Measurements from ENCODE around the gene RMI1. TPM values are rescaled to one million over a fixed set of nuclear protein-coding genes. Genes with fewer than 3 reads are reported as not detected.
A peak's percentile ranks its signal among the peaks of the same experiment; 100 is the strongest.
"Not testable (repeated sequence)": the region's sequence is repeated elsewhere in the genome, so short reads cannot be mapped to it uniquely, and the experiment has no call there.

Gene RMI1
- total RNA-seq, 1 donor: 7.8 TPM

DNA sequence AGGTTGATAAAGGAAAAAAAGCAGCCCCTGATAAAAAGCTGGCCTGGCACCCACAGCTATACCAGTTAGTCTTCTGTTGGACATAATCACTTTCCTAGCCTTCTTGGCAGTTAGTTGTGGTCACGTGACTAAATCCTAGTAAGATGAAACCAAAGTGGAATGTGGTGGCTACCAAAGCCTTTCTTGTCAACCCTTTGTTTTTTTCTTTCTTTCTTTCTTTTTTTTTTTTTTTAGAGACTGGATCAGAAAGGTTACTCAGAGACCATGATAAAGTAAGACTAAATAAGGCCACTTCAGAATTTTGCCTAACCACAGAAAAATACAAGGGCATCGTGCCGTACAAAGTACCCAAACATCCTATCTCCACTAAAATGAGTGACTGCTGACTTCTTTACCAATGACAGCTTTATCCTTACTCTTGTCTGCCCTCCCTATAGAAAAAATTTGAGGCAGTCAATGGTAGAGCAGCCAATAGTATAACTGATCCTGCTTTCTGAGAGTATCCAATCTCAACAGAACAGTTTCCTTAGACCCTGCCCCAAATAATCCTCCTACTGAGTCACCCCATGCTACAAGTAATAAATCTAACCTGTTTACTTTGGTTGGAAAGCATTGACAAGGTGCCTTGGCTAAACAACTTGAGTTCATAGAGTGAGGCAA is 45.2 kb upstream of the RMI1 start:
- TF ChIP-seq, protein P1, sequence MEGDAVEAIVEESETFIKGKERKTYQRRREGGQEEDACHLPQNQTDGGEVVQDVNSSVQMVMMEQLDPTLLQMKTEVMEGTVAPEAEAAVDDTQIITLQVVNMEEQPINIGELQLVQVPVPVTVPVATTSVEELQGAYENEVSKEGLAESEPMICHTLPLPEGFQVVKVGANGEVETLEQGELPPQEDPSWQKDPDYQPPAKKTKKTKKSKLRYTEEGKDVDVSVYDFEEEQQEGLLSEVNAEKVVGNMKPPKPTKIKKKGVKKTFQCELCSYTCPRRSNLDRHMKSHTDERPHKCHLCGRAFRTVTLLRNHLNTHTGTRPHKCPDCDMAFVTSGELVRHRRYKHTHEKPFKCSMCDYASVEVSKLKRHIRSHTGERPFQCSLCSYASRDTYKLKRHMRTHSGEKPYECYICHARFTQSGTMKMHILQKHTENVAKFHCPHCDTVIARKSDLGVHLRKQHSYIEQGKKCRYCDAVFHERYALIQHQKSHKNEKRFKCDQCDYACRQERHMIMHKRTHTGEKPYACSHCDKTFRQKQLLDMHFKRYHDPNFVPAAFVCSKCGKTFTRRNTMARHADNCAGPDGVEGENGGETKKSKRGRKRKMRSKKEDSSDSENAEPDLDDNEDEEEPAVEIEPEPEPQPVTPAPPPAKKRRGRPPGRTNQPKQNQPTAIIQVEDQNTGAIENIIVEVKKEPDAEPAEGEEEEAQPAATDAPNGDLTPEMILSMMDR (IDR thresholded peaks at IDR 0.05; ENCODE audit: insufficient read depth, low read depth, low read length): no peak
- peak; percentile 54 for DNase-seq (ENCODE audit: low read depth)
- no peak overlapping the region for H3K4me3 ChIP-seq (ENCODE audit: low read depth, low read length)

DNA sequence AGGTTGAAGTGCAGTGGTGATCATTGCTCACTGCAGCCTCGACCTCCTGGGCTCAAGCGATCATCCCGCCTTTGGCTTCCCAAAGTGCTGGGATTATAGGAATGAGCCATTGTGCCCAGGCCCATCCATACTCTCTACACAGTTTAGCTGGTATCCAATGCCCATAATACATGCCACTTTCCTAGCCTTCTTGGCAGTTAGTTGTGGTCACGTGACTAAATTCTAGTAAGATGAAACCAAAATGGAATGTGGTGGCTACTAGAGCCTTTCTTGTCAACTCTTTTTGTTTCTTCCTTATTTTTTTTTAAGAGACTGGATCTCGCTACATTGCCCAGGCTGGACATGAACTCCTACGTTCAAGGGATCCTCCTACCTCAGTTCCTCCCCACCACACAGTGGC is 44.1 kb upstream of the RMI1 start:
- DNase-seq (ENCODE audit: low read depth): no peak
- TF ChIP-seq, protein P1 (IDR thresholded peaks at IDR 0.05; ENCODE audit: insufficient read depth, low read depth, low read length): no peak
- H3K4me3 ChIP-seq (ENCODE audit: low read depth, low read length): no peak overlapping the region

DNA sequence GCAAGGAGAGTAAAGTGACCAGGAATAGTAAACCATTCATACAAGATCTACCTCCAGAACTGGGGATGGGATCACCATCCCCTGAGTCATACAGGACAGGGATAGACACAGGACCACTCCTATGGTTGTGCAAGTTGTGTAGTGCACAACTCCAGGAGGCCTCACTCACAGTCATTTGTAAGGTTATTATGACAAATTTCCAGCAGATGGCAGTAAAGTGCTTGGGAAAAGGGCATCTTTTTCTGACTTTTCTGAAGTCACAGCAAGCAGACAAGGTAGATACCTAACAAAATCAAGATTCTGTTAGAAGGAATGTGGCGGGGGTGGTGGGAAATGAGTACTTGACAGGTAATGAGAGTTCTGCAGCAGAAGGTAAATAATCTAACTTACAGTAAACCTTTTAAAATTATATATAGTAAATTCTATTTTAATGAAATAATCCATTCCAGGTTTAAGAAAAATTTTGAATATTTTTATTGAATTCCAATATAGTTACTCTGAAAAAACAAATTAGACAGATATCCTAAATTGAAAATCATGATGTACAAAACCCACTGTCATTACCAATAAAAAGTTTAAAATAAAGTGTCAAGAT is 42.6 kb upstream of the RMI1 start:
- TF ChIP-seq, protein P1 (IDR thresholded peaks at IDR 0.05; ENCODE audit: insufficient read depth, low read depth, low read length): peak; percentile 61
- no peak overlapping the region for H3K4me3 ChIP-seq (ENCODE audit: low read depth, low read length)
- peak; percentile 74 for DNase-seq (ENCODE audit: low read depth)

DNA sequence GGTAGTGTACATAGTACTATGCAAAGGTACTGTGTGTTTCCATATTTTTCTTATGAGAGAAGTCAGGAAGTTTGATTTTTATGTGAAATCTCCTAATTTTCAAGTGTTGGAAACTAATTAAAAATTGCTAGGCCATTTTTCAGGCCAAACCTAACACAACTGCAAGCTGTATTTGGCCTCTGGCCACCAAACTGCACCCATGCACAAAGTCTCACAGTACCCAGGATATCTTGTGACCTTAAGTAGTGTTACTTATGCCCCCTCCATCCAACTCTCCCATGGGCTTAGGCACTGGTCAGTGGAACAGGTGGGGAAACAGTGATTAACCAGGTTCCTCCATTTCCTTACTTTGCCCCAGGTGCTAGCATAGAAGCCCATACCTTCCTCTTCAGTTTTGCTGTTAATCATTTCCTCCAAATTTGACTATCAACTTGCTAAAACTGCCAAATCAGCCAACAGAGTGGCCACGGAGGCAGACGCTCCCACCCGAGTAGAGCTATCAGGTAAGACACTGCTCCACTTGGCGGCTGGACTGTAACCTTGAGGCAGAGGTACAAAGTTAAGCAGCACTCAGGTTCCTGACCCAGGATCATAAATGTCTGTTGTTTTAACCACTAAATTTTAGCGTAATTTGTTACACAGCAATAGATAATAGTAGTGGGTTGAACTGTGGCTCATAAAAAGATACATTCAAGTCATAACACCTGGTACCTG is 39.9 kb upstream of the RMI1 start:
- no peak overlapping the region for H3K4me3 ChIP-seq (ENCODE audit: low read depth, low read length)
- no peak for DNase-seq (ENCODE audit: low read depth)

DNA sequence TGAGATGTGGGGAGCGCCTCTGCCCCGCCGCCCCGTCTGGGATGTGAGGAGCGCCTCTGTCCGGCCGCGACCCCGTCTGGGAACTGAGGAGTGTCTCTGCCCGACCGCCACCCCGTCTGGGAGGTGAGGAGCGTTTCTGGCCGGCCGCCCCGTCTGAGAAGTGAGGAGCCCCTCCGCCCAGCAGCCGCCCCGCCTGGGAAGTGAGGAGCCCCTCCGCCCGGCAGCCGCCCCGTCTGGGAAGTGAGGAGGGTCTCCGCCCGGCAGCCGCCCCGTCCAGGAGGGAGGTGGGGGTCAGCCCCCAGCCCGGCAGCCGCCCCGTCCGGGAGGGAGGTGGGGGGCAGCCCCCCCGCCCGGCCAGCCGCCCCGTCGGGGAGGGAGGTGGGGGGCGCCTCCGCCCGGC is 32.5 kb upstream of the RMI1 start:
- DNase-seq (ENCODE audit: low read depth); H3K4me3 ChIP-seq (ENCODE audit: low read depth, low read length): not testable (repeated sequence)

More for the DNA sequence above, 39.9 kb upstream of the RMI1 start:
- TF ChIP-seq, protein P1 (IDR thresholded peaks at IDR 0.05; ENCODE audit: insufficient read depth, low read depth, low read length): no peak

DNA sequence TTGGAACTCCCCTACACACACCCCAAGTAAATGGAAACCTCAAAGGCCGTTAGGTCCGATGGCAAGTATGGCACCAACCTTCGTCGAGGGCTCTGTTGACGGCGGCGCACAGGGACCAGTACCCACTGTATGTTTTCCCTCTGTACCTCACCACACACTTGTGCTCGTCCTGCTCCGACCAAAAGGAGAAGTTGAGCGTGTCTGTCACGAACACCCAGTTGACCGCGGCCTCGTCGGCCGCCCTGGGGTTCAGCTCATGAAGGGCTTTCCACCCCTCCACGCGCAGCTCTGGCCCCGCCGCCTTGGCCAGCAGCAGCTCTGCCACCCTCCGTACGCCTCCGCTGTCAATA is 24.5 kb upstream of the RMI1 start:
- TF ChIP-seq, protein P1 (IDR thresholded peaks at IDR 0.05; ENCODE audit: insufficient read depth, low read depth, low read length): no peak
- DNase-seq (ENCODE audit: low read depth): no peak
- peak overlapping the region; percentile 72 for H3K4me3 ChIP-seq (ENCODE audit: low read depth, low read length)

DNA sequence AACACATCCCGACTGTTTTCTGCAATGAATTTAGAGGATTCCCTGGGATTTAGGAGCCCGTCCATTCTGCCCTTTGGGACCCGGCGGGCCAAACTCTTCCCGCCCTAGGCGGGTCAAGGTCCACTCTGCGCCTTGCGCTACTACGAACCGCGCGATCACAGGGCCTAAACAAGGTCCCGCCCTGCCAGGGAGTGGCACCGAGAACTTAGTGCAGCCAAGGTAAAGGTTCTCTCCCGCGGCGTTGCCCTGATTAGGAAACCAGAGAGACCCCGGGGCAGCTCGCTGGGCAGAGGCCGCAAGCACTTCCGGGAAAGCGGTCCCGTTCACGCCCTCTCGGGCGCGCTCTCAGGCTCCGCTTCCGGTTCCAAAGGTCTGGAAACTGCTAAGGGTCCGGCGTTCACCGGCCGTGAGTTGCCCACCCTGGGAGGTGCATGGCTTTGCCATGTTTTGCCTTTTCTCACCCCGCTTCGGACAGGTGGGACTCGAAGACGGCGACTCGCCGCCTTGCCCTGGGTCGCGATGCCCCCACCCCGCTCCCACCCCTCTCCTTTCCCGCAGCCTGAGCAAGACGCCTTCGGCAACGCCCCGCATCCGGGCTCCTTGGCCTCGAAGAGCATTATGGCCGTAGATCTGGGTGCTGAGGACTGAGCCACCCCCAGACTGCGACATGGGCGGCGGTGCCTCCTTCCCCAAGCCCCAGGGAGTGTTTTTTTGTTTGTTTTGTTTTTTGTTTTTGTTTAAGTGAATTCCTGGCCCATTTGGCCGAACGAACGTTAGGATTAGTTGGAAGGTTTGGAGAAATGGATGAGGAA is 24.0 kb upstream of the RMI1 start:
- peak; percentile 64 for DNase-seq (ENCODE audit: low read depth)
- TF ChIP-seq, protein P1 (IDR thresholded peaks at IDR 0.05; ENCODE audit: insufficient read depth, low read depth, low read length): no peak
- H3K4me3 ChIP-seq (ENCODE audit: low read depth, low read length): peak overlapping the region; percentile 72

Measured in fibroblast of villous mesenchyme (primary cell).